WTC11 (cell line): ENCODE measurements around the gene HFE.

Source experiments
- AFF4 ChIP-seq: sonication (generic); formaldehyde crosslinking; IDR thresholded peaks from 2 replicates; pipeline ENCODE4 v1.8.1; 2023; ENCODE audit warnings: mild to moderate bottlenecking, missing genetic modification reagents, borderline replicate concordance
- ATF2 ChIP-seq: sonication (generic); formaldehyde crosslinking; IDR thresholded peaks from 2 replicates; pipeline ENCODE4 v1.8.1; 2022; ENCODE audit warnings: low read depth, missing genetic modification reagents, borderline replicate concordance
- CTCF ChIP-seq: fragments of 200-600 bp; IDR thresholded peaks from 2 replicates; pipeline ENCODE4 v1.8.0; 2022; ENCODE audit warnings: antibody characterized with exemption
- E2F1 ChIP-seq: sonication (generic); formaldehyde crosslinking; IDR thresholded peaks from 2 replicates; pipeline ENCODE4 v1.8.0; 2022; ENCODE audit warnings: mild to moderate bottlenecking, missing genetic modification reagents
- ELF4 ChIP-seq: sonication (generic); formaldehyde crosslinking; IDR thresholded peaks from 2 replicates; pipeline ENCODE4 v1.8.1; 2022; ENCODE audit warnings: low read depth, mild to moderate bottlenecking, moderate library complexity, missing genetic modification reagents
- FOXJ3 ChIP-seq: sonication (generic); formaldehyde crosslinking; IDR thresholded peaks from 2 replicates; pipeline ENCODE4 v1.9.0; 2021; ENCODE audit warnings: missing genetic modification reagents, mild to moderate bottlenecking, borderline replicate concordance
- MAX ChIP-seq: sonication (generic); formaldehyde crosslinking; IDR thresholded peaks from 2 replicates; pipeline ENCODE4 v1.8.0; 2022; ENCODE audit warnings: mild to moderate bottlenecking, missing genetic modification reagents
- MLX ChIP-seq: sonication (generic); formaldehyde crosslinking; IDR thresholded peaks from 2 replicates; pipeline ENCODE4 v1.8.1; 2023; ENCODE audit warnings: mild to moderate bottlenecking, missing genetic modification reagents, moderate library complexity
- NFE2L1 ChIP-seq: sonication (generic); formaldehyde crosslinking; IDR thresholded peaks from 2 replicates; pipeline ENCODE4 v1.8.1; 2023; ENCODE audit warnings: missing genetic modification reagents
- PREB ChIP-seq: sonication (generic); formaldehyde crosslinking; IDR thresholded peaks from 2 replicates; pipeline ENCODE4 v1.8.1; 2022; ENCODE audit warnings: mild to moderate bottlenecking, missing genetic modification reagents, moderate library complexity, borderline replicate concordance
- TEAD1 ChIP-seq: sonication (generic); formaldehyde crosslinking; IDR thresholded peaks from 2 replicates; pipeline ENCODE4 v1.8.0; 2022; ENCODE audit warnings: mild to moderate bottlenecking, missing genetic modification reagents
- USF2 ChIP-seq: sonication (generic); formaldehyde crosslinking; IDR thresholded peaks from 2 replicates; pipeline ENCODE4 v1.8.1; 2023; ENCODE audit warnings: mild to moderate bottlenecking, missing genetic modification reagents, moderate library complexity

GRCh38 chr6:26059941-26060340 lies 27.3 kb upstream of the HFE start:
- TF ChIP-seq MAX (no peak), ATF2 (CRISPR knock-in tag) (no peak), ELF4 (CRISPR knock-in tag) (no peak), CTCF (no peak), MLX (CRISPR knock-in tag) (no peak), PREB (CRISPR knock-in tag) (no peak), USF2 (no peak), FOXJ3 (CRISPR knock-in tag) (no peak), TEAD1 (CRISPR knock-in tag) (no peak), NFE2L1 (CRISPR knock-in tag) (no peak), E2F1 (CRISPR knock-in tag) (no peak), AFF4 (CRISPR knock-in tag) (no peak)
